Upper lobe of right lung (tissue), 1 donor: Measurements from ENCODE around the gene TOM1L2. TPM values are rescaled to one million over a fixed set of nuclear protein-coding genes. Genes with fewer than 3 reads are reported as not detected.

Experiments used
- ATAC-seq: fragments of 200-7000 bp; cut with Tn5 transposase; one replicate; pipeline ENCODE4 v1.9.1; 2020; ENCODE audit warnings: mild to moderate bottlenecking, moderate library complexity
- DNase-seq: peaks from one replicate; pipeline ENCODE4 v3.0.0-alpha.2; 2020
- H3K27ac ChIP-seq: fragments of 200-600 bp; one replicate; pipeline ENCODE4 v1.8.0; 2022
- H3K27me3 ChIP-seq: fragments of 200-600 bp; one replicate; pipeline ENCODE4 v1.8.0; 2022; ENCODE audit warnings: mild to moderate bottlenecking
- H3K36me3 ChIP-seq: fragments of 200-600 bp; one replicate; pipeline ENCODE4 v1.8.0; 2022
- H3K4me1 ChIP-seq: fragments of 200-600 bp; one replicate; pipeline ENCODE4 v1.8.0; 2022
- H3K4me3 ChIP-seq: fragments of 200-600 bp; one replicate; pipeline ENCODE4 v1.8.0; 2022; ENCODE audit warnings: mild to moderate bottlenecking
- H3K9me3 ChIP-seq: fragments of 200-600 bp; one replicate; pipeline ENCODE4 v1.8.0; 2022
- CTCF ChIP-seq: fragments of 200-600 bp; IDR thresholded peaks from one replicate; pipeline ENCODE4 v1.8.0; 2022; ENCODE audit warnings: antibody characterized with exemption
- intact Hi-C: fragments of 100-400 bp; cut with DNase I; formaldehyde crosslinking; loops from one replicate; pipeline ENCODE4 v1.11.0; 2022
- total RNA-seq: library from RNA; stranded (reverse); fragmentation: NEBNext Ultra II Directional; extraction: Animal tissue kit (Norgen Biotek cat#: 25700); gene quantifications from one replicate; pipeline ENCODE4 v1.2.1, GENCODE V29; 2021
- donor health status: DM: no; HTN: yes; CAD: no; lungs with severe emphysema.

Gene TOM1L2
- total RNA-seq, 1 donor from 2014 or later: 76.7 TPM

- no peak for ATAC-seq
- H3K4me1 ChIP-seq: no peaks in the 10 kb centered on the region
- no peak overlapping the region for H3K27ac ChIP-seq
- peaks cover 28% of the 10 kb centered on the region for H3K36me3 ChIP-seq
- no peak for TF ChIP-seq CTCF
- intact Hi-C loops: no loop called here
- no peaks in the 10 kb centered on the region for H3K27me3 ChIP-seq
- H3K9me3 ChIP-seq: no peaks in the 10 kb centered on the region
- H3K4me3 ChIP-seq: no peak overlapping the region
- DNase-seq: no peak
These were observed 45.8 kb upstream of the TOM1L2 start for GRCh38 chr17:18017958-18018357.

- Histone ChIP-seq H3K27ac (no peak overlapping the region), H3K27me3 (no peaks in the 10 kb centered on the region), H3K4me3 (no peak overlapping the region), H3K9me3 (no peaks in the 10 kb centered on the region), H3K4me1 (no peaks in the 10 kb centered on the region), H3K36me3 (peaks cover 22% of the 10 kb centered on the region)
- no peak for DNase-seq
- ATAC-seq: no peak
- intact Hi-C loops: no loop called here
- no peak for TF ChIP-seq CTCF
These were observed 44.2 kb upstream of the TOM1L2 start for GRCh38 chr17:18016426-18016825.

- Histone ChIP-seq H3K27me3 (no peaks in the 10 kb centered on the region), H3K9me3 (no peaks in the 10 kb centered on the region), H3K36me3 (peaks cover 19% of the 10 kb centered on the region), H3K4me3 (no peak overlapping the region), H3K4me1 (no peaks in the 10 kb centered on the region), H3K27ac (no peak overlapping the region)
- DNase-seq (no peak), ATAC-seq (no peak)
- intact Hi-C loops: no loop called here
- no peak for TF ChIP-seq CTCF
These were observed 43.4 kb upstream of the TOM1L2 start for GRCh38 chr17:18015593-18015992.

DNA sequence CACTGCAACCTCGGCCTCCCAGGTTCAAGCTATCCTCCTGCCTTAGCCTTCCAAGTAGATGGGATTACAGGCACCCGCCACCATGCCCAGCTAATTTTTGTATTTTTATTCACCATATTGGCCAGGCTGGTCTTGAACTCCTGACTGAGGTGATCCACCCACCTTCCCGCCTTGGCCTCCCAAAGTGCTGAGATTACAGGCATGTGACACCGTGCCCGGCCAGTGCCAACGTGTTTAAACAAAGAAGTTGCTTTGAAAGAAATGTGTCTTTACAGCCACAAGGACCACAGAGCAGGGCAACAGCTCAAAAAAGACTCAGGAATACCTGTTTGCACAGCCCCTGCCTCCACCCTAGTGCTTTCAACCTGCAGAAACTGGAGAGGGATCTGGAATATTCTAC, 41.8 kb upstream of the TOM1L2 start:
- Histone ChIP-seq H3K27ac (no peak overlapping the region), H3K4me3 (no peak overlapping the region), H3K9me3 (no peaks in the 10 kb centered on the region), H3K4me1 (no peaks in the 10 kb centered on the region), H3K27me3 (no peaks in the 10 kb centered on the region), H3K36me3 (peaks cover 19% of the 10 kb centered on the region)
- no peak for DNase-seq
- intact Hi-C loops: no loop called here
- no peak for ATAC-seq
- no peak for TF ChIP-seq CTCF

DNA sequence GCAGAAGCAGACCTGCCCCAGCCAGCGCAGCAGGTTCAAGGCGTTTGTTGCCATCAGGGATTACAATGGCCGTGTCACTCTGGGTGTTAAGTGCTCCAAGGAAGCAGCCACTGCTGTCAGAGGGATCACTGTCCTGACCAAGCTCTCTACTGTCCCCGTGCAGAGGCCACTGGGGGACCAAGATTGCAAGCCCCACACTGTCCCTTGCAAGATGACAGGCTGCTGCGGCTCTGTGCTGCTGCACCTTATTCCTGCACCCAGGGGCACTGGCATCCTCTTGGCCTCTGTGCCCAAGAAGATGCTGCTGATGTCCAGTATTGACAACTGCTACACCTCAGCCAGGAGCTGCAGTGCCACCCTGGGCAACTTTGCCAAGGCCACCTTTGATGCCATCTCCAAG, 39.1 kb upstream of the TOM1L2 start:
- no peak for ATAC-seq
- Histone ChIP-seq H3K4me1 (no peaks in the 10 kb centered on the region), H3K27ac (no peak overlapping the region), H3K27me3 (no peaks in the 10 kb centered on the region), H3K36me3 (peaks cover 10% of the 10 kb centered on the region), H3K9me3 (no peaks in the 10 kb centered on the region), H3K4me3 (no peak overlapping the region)
- no peak for TF ChIP-seq CTCF
- intact Hi-C loops: no loop called here
- DNase-seq: no peak
